Measurements from ENCODE around the gene GGTLC1. TPM values are rescaled to one million over a fixed set of nuclear protein-coding genes. Genes with fewer than 3 reads are reported as not detected.

Gene GGTLC1
- total RNA-seq, 1 experiment from 2014 or later, result not detected

DNA sequence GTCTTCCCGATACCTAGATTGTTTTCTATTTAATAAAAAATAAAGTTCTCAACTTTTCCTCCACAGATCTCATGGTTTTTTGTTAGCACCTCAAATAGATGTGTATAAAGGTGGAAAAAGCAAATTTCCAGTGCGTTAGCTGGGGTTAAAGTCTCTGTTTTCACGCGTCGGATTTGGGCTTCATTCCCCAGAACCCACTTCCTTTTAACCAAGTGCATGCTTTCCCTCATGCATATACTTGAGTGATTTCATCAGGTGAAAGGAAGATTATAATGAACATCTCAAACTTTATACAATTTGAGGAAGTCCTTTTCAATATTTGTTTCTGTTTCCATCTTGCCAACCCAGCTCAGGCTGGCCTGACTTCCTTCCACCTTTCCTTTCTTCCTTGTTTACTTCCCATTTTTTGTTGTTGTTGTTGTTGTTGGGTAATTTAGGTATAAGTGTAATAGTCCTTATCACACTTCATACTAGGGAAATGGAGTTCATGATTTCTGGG is 43.9 kb upstream of the GGTLC1 start:
- Histone ChIP-seq H3K9ac (ENCODE audit: low read length) (no peak overlapping the region), H3K4me1 (ENCODE audit: control insufficient read depth in 1 of 2, insufficient read depth in 2 of 2, low read length in 2 of 2) (no peaks in the 10 kb centered on the region), H3K9me3 (ENCODE audit: control insufficient read depth in 1 of 2, insufficient read depth in 1 of 2, low read depth in 1 of 2, low read length in 2 of 2) (no peaks in the 10 kb centered on the region), H3K79me2 (ENCODE audit: insufficient read depth, low read length) (no peaks in the 10 kb centered on the region), H2AFZ (ENCODE audit: low read depth, low read length, poor library complexity, severe bottlenecking) (no peak overlapping the region), H3K27ac (ENCODE audit: low read depth, low read length) (no peak overlapping the region), H3K9me2 (ENCODE audit: insufficient read depth) (no peaks in the 10 kb centered on the region), H3K36me3 (ENCODE audit: control insufficient read depth in 1 of 2, insufficient read depth in 2 of 2, low read length in 2 of 2) (no peaks in the 10 kb centered on the region), H3K4me2 (ENCODE audit: low read length) (no peak overlapping the region), H4K20me1 (ENCODE audit: insufficient read depth) (no peaks in the 10 kb centered on the region), H3K27me3 (ENCODE audit: insufficient read depth, low read length) (no peaks in the 10 kb centered on the region), H3K4me3 (replicated peaks in 1 of 2; ENCODE audit: low read depth in 1 of 2, low read length in 2 of 2) (no peak overlapping the region)
- ATAC-seq, result no peak
- BruUV-seq (replicated peaks), result no TSS peak
- TF ChIP-seq, protein P1, sequence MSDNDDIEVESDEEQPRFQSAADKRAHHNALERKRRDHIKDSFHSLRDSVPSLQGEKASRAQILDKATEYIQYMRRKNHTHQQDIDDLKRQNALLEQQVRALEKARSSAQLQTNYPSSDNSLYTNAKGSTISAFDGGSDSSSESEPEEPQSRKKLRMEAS (IDR thresholded peaks at IDR 0.05), result no peak
- TF ChIP-seq SRF (IDR thresholded peaks at IDR 0.05; ENCODE audit: low read depth) (no peak), CEBPB (IDR thresholded peaks at IDR 0.05; ENCODE audit: low read depth) (no peak), POLR2AphosphoS5 (IDR thresholded peaks at IDR 0.05; ENCODE audit: low read depth, low read length) (no peak), EZH2phosphoT487 (IDR thresholded peaks at IDR 0.05; ENCODE audit: borderline replicate concordance) (no peak), SIN3A (IDR thresholded peaks at IDR 0.05; ENCODE audit: low read depth) (no peak), CBX3 (IDR thresholded peaks at IDR 0.05; ENCODE audit: low read depth) (no peak), TCF7L2 (IDR thresholded peaks at IDR 0.05; ENCODE audit: borderline replicate concordance, extremely low read depth, insufficient read depth, insufficient read length) (no peak), ZFX (IDR thresholded peaks at IDR 0.05) (no peak)
- TF ChIP-seq, protein P2, sequence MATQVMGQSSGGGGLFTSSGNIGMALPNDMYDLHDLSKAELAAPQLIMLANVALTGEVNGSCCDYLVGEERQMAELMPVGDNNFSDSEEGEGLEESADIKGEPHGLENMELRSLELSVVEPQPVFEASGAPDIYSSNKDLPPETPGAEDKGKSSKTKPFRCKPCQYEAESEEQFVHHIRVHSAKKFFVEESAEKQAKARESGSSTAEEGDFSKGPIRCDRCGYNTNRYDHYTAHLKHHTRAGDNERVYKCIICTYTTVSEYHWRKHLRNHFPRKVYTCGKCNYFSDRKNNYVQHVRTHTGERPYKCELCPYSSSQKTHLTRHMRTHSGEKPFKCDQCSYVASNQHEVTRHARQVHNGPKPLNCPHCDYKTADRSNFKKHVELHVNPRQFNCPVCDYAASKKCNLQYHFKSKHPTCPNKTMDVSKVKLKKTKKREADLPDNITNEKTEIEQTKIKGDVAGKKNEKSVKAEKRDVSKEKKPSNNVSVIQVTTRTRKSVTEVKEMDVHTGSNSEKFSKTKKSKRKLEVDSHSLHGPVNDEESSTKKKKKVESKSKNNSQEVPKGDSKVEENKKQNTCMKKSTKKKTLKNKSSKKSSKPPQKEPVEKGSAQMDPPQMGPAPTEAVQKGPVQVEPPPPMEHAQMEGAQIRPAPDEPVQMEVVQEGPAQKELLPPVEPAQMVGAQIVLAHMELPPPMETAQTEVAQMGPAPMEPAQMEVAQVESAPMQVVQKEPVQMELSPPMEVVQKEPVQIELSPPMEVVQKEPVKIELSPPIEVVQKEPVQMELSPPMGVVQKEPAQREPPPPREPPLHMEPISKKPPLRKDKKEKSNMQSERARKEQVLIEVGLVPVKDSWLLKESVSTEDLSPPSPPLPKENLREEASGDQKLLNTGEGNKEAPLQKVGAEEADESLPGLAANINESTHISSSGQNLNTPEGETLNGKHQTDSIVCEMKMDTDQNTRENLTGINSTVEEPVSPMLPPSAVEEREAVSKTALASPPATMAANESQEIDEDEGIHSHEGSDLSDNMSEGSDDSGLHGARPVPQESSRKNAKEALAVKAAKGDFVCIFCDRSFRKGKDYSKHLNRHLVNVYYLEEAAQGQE (IDR thresholded peaks at IDR 0.05; ENCODE audit: low read depth), result no peak
- TF ChIP-seq, protein P3, sequence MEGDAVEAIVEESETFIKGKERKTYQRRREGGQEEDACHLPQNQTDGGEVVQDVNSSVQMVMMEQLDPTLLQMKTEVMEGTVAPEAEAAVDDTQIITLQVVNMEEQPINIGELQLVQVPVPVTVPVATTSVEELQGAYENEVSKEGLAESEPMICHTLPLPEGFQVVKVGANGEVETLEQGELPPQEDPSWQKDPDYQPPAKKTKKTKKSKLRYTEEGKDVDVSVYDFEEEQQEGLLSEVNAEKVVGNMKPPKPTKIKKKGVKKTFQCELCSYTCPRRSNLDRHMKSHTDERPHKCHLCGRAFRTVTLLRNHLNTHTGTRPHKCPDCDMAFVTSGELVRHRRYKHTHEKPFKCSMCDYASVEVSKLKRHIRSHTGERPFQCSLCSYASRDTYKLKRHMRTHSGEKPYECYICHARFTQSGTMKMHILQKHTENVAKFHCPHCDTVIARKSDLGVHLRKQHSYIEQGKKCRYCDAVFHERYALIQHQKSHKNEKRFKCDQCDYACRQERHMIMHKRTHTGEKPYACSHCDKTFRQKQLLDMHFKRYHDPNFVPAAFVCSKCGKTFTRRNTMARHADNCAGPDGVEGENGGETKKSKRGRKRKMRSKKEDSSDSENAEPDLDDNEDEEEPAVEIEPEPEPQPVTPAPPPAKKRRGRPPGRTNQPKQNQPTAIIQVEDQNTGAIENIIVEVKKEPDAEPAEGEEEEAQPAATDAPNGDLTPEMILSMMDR (IDR thresholded peaks at IDR 0.05 in 2 of 3, conservative IDR thresholded peaks at IDR 0.05 in 1 of 3; ENCODE audit: borderline replicate concordance in 1 of 3, insufficient read depth in 1 of 3, low read depth in 2 of 3, low read length in 2 of 3), result no peak
- ChIA-PET POLR2A (no interaction called here), CTCF (no interaction called here), RAD21 (ENCODE audit: low non-redundant PET in 1 of 2, low total read pairs in 2 of 2, uncharacterized antibody in 2 of 2, unreplicated experiment in 2 of 2) (no interaction called here)
- no peak for DNase-seq (ENCODE audit: low read depth, low spot score)
- intact Hi-C loops (cut with micrococcal nuclease), result no loop called here
